Neural progenitor cell (in vitro differentiated cells): ENCODE measurements around the gene KCNMB2. TPM values are rescaled to one million over a fixed set of nuclear protein-coding genes. Genes with fewer than 3 reads are reported as not detected.

ENCODE experiments used
- DNase-seq: peaks from one replicate; pipeline ENCODE4 v3.0.0-alpha.2; 2016; ENCODE audit warnings: low spot score
- H2AFZ ChIP-seq: fragments of 200-600 bp; sonication (generic); replicated peaks from 2 replicates; pipeline ENCODE4 v1.6.1; 2016; ENCODE audit warnings: antibody characterized with exemption
- H3F3A ChIP-seq: fragments of 200-600 bp; sonication (generic); 2 replicates; pipeline ENCODE4 v1.6.1; 2016; ENCODE audit warnings: antibody characterized with exemption, low read depth
- H3K27ac ChIP-seq: fragments of 200-600 bp; sonication (generic); 2 replicates; pipeline ENCODE4 v1.5.1; 2016; ENCODE audit warnings: mild to moderate bottlenecking
- H3K27me3 ChIP-seq: fragments of 200-600 bp; sonication (generic); 2 replicates; pipeline ENCODE4 v1.6.1; 2016; ENCODE audit warnings: mild to moderate bottlenecking, moderate library complexity
- H3K36me3 ChIP-seq: fragments of 200-600 bp; sonication (generic); 2 replicates; pipeline ENCODE4 v1.5.1; 2016
- H3K4me1 ChIP-seq: fragments of 200-600 bp; sonication (generic); 2 replicates; pipeline ENCODE4 v1.6.1; 2016; ENCODE audit warnings: mixed run types
- H3K4me2 ChIP-seq: fragments of 200-600 bp; sonication (generic); 2 replicates; pipeline ENCODE4 v1.6.1; 2016
- H3K4me3 ChIP-seq: fragments of 200-600 bp; sonication (generic); 2 replicates; pipeline ENCODE4 v1.5.1; 2016
- H3K79me2 ChIP-seq: fragments of 200-600 bp; sonication (generic); 2 replicates; pipeline ENCODE4 v1.6.1; 2016; ENCODE audit warnings: low read depth
- H3K9ac ChIP-seq: fragments of 200-600 bp; sonication (generic); 2 replicates; pipeline ENCODE4 v1.6.1; 2016
- H3K9me3 ChIP-seq: fragments of 200-600 bp; sonication (generic); 2 replicates; pipeline ENCODE4 v1.5.1; 2016; ENCODE audit warnings: low read depth
- H4K20me1 ChIP-seq: fragments of 200-600 bp; sonication (generic); 2 replicates; pipeline ENCODE4 v1.6.1; 2016; ENCODE audit warnings: low read depth
- H3K27ac Mint-ChIP-seq: 3 replicates; pipeline ENCODE4 v1.8.0; 2021; ENCODE audit warnings: mixed read lengths
- H3K27me3 Mint-ChIP-seq: 2 replicates; pipeline ENCODE4 v1.8.0; 2022; ENCODE audit warnings: low read depth, mild to moderate bottlenecking, inconsistent platforms, moderate library complexity, mixed read lengths; ENCODE audit not compliant: insufficient read depth
- H3K36me3 Mint-ChIP-seq: 3 replicates; pipeline ENCODE4 v1.8.0; 2021; ENCODE audit warnings: mixed read lengths
- H3K4me1 Mint-ChIP-seq: 3 replicates; pipeline ENCODE4 v1.8.0; 2021; ENCODE audit warnings: mixed read lengths
- H3K4me3 Mint-ChIP-seq: 3 replicates; pipeline ENCODE4 v1.8.0; 2021; ENCODE audit warnings: mild to moderate bottlenecking, moderate library complexity, mixed read lengths
- H3K9me3 Mint-ChIP-seq: 3 replicates; pipeline ENCODE4 v1.8.0; 2020; ENCODE audit warnings: mixed read lengths
- CTCF ChIP-seq: fragments of 200-600 bp; sonication (generic); IDR thresholded peaks from 2 replicates; pipeline ENCODE4 v1.5.1; 2017; ENCODE audit warnings: antibody characterized with exemption, mild to moderate bottlenecking
- EZH2 ChIP-seq: fragments of 200-600 bp; sonication (generic); IDR thresholded peaks from 2 replicates; pipeline ENCODE4 v1.6.1; 2017; ENCODE audit warnings: antibody characterized with exemption, mild to moderate bottlenecking, moderate library complexity
- EZH2phosphoT487 ChIP-seq: fragments of 200-600 bp; sonication (generic); IDR thresholded peaks from 2 replicates; pipeline ENCODE4 v1.6.1; 2017; ENCODE audit warnings: antibody characterized with exemption
- total RNA-seq: library from RNA; depleted of rRNA; stranded (reverse); fragments of >200 nt; gene quantifications from 2 replicates; pipeline ENCODE4 v1.2.3, GENCODE V29; 2015; ENCODE audit warnings: low replicate concordance

Gene KCNMB2
- total RNA-seq, 1 donor from 2014 or later = not detected

- H3K36me3 ChIP-seq = no peaks in the 10 kb centered on the region
- Mint-ChIP-seq H3K4me3 (no peak overlapping the region), H3K27ac (no peak overlapping the region), H3K27me3 (no peaks in the 10 kb centered on the region), H3K36me3 (no peaks in the 10 kb centered on the region), H3K9me3 (no peaks in the 10 kb centered on the region), H3K4me1 (peaks cover 4% of the 10 kb centered on the region)
- H2AFZ ChIP-seq = no peak overlapping the region
- DNase-seq = no peak
- no peaks in the 10 kb centered on the region for H3F3A ChIP-seq
- H3K4me3 ChIP-seq = no peak overlapping the region
- no peak for TF ChIP-seq EZH2
- TF ChIP-seq CTCF = no peak
- no peak for TF ChIP-seq EZH2phosphoT487
- H3K9ac ChIP-seq = no peak overlapping the region
- H3K4me2 ChIP-seq = no peak overlapping the region
- H3K27me3 ChIP-seq = no peaks in the 10 kb centered on the region
- no peaks in the 10 kb centered on the region for H3K4me1 ChIP-seq
- H3K79me2 ChIP-seq = no peaks in the 10 kb centered on the region
- H4K20me1 ChIP-seq = no peaks in the 10 kb centered on the region
- no peak overlapping the region for H3K27ac ChIP-seq
- H3K9me3 ChIP-seq = no peaks in the 10 kb centered on the region
These were observed 15.8 kb upstream of the KCNMB2 start for GRCh38 chr3:178520451-178520850.

- TF ChIP-seq EZH2phosphoT487 (no peak), EZH2 (no peak), CTCF (no peak)
- Histone ChIP-seq H3K9ac (no peak overlapping the region), H3K9me3 (no peaks in the 10 kb centered on the region), H3K27me3 (no peaks in the 10 kb centered on the region), H3K27ac (no peak overlapping the region), H3F3A (no peaks in the 10 kb centered on the region), H3K4me1 (no peaks in the 10 kb centered on the region), H3K79me2 (no peaks in the 10 kb centered on the region), H3K4me2 (no peak overlapping the region), H3K4me3 (no peak overlapping the region), H4K20me1 (no peaks in the 10 kb centered on the region), H3K36me3 (no peaks in the 10 kb centered on the region), H2AFZ (no peak overlapping the region)
- no peaks in the 10 kb centered on the region for H3K9me3 Mint-ChIP-seq
- H3K36me3 Mint-ChIP-seq = no peaks in the 10 kb centered on the region
- H3K27ac Mint-ChIP-seq = no peak overlapping the region
- peaks cover 4% of the 10 kb centered on the region for H3K4me1 Mint-ChIP-seq
- no peak overlapping the region for H3K4me3 Mint-ChIP-seq
- H3K27me3 Mint-ChIP-seq = no peaks in the 10 kb centered on the region
- DNase-seq = no peak
These were observed 13.8 kb upstream of the KCNMB2 start for GRCh38 chr3:178522200-178523052.

- Mint-ChIP-seq H3K36me3 (no peaks in the 10 kb centered on the region), H3K4me3 (no peak overlapping the region), H3K9me3 (no peaks in the 10 kb centered on the region), H3K27me3 (no peaks in the 10 kb centered on the region), H3K4me1 (peaks cover 4% of the 10 kb centered on the region), H3K27ac (no peak overlapping the region)
- Histone ChIP-seq H3K36me3 (no peaks in the 10 kb centered on the region), H3K9ac (no peak overlapping the region), H3K27me3 (no peaks in the 10 kb centered on the region), H2AFZ (peak overlapping the region; percentile 19), H3K4me3 (no peak overlapping the region), H4K20me1 (no peaks in the 10 kb centered on the region), H3K4me2 (no peak overlapping the region), H3K79me2 (no peaks in the 10 kb centered on the region), H3K27ac (no peak overlapping the region), H3K4me1 (no peaks in the 10 kb centered on the region), H3K9me3 (no peaks in the 10 kb centered on the region), H3F3A (no peaks in the 10 kb centered on the region)
- TF ChIP-seq CTCF (no peak), EZH2phosphoT487 (no peak), EZH2 (no peak)
- no peak for DNase-seq
These were observed 11.0 kb upstream of the KCNMB2 start for GRCh38 chr3:178525251-178525650.
